SU-DHL-6 (cell line): ENCODE data around the gene LGR6.

ENCODE experiments used
- CTCF ChIP-seq: fragments of 200-600 bp; sonication (generic); IDR thresholded peaks from one replicate; pipeline ENCODE4 v1.5.1; 2017; ENCODE audit warnings: antibody characterized with exemption, mild to moderate bottlenecking, low read length, moderate library complexity; ENCODE audit not compliant: insufficient read depth, poor library complexity, severe bottlenecking
- EZH2phosphoT487 ChIP-seq: fragments of 200-600 bp; sonication (generic), shearing (Covaris generic); conservative IDR thresholded peaks from 2 replicates; pipeline ENCODE4 v1.6.1; 2018; ENCODE audit warnings: mild to moderate bottlenecking, antibody characterized with exemption, low read length, moderate library complexity, mixed read lengths

DNA sequence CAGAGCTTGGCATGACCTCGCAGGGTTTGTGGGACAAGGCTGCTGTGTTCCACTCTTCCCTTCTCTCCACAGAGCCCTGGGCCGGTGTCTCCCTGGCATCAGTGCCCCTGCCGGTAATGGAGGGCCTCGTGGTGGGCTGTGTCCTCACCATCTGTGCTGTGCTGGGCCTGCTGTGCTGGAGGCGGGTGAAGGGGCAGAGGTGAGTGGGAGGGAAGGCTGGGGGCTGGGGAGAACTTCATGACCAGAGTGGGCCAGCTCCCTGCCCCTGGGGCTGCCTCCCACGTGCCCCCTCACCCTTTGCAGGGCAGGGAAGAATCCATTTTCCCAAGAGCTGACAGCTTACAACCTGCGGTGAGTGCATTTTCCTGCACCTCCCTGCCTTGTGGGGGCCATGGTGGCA is 12.0 kb upstream of the LGR6 start:
- TF ChIP-seq CTCF (no peak), EZH2phosphoT487 (no peak)
